Keratinocyte (primary cell): ENCODE results near the gene DHX36.

Source experiments
- EZH2 ChIP-seq: IDR thresholded peaks from one replicate; pipeline ENCODE4 v1.6.1; 2012; ENCODE audit warnings: inconsistent platforms, mild to moderate bottlenecking, low read length, moderate library complexity
- TF ChIP-seq, protein P1 (sequence below), 3 experiments: IDR thresholded peaks in 1 of 3; conservative IDR thresholded peaks in 1 of 3; optimal IDR thresholded peaks in 1 of 3; 2 replicates in 2 of 3; 3 replicates in 1 of 3; pipeline versions ENCODE3 to v1.5.1; 2011; ENCODE audit warnings: low read length in 3 of 3, mild to moderate bottlenecking in 3 of 3, moderate library complexity in 2 of 3, control low read depth in 1 of 3, inconsistent platforms in 1 of 3; ENCODE audit not compliant: insufficient read depth in 2 of 3; ENCODE audit errors: extremely low read depth in 1 of 3

DNA sequence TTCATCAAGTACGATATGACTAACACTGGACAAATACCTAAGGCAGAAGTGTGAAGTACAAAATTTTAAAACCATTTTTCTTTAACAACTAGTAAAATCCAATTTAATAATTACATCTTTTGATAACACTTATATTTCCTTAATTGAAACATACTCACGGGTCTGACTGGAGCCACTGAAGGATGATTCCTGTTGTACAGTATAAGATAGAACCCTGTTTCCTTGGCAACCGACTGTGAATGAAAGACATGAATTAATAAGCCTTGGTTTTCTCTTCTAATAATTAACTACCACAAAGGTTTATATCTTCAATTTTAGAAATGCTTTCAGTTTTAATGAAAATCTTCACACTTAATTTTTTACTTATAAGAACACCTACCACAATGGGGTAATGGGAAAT, 19.4 kb downstream of the DHX36 start:
- TF ChIP-seq, protein P1, sequence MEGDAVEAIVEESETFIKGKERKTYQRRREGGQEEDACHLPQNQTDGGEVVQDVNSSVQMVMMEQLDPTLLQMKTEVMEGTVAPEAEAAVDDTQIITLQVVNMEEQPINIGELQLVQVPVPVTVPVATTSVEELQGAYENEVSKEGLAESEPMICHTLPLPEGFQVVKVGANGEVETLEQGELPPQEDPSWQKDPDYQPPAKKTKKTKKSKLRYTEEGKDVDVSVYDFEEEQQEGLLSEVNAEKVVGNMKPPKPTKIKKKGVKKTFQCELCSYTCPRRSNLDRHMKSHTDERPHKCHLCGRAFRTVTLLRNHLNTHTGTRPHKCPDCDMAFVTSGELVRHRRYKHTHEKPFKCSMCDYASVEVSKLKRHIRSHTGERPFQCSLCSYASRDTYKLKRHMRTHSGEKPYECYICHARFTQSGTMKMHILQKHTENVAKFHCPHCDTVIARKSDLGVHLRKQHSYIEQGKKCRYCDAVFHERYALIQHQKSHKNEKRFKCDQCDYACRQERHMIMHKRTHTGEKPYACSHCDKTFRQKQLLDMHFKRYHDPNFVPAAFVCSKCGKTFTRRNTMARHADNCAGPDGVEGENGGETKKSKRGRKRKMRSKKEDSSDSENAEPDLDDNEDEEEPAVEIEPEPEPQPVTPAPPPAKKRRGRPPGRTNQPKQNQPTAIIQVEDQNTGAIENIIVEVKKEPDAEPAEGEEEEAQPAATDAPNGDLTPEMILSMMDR (optimal IDR thresholded peaks at IDR 0.05 in 1 of 3, IDR thresholded peaks at IDR 0.05 in 1 of 3, conservative IDR thresholded peaks at IDR 0.05 in 1 of 3; ENCODE audit: extremely low read depth in 1 of 3, insufficient read depth in 2 of 3, low read length in 3 of 3) = no peak
- TF ChIP-seq EZH2 = no peak
